Duodenal mucosa (tissue), 2 donors: ENCODE measurements around the gene BMS1.
"Not testable (repeated sequence)": the region's sequence is repeated elsewhere in the genome, so short reads cannot be mapped to it uniquely, and the experiment has no call there.

Source experiments
- H3K27ac ChIP-seq: one replicate; pipeline ENCODE4 v1.7.0; 2013; ENCODE audit warnings: low read depth, low read length
- H3K27me3 ChIP-seq, 2 donors: one replicate each; pipeline ENCODE4 v1.7.0; 2013; ENCODE audit warnings: low read length in 2 of 2, control low read depth in 1 of 2; ENCODE audit not compliant: insufficient read depth in 2 of 2, control insufficient read depth in 1 of 2
- H3K36me3 ChIP-seq, 2 donors: one replicate each; pipeline ENCODE4 v1.7.0; 2013; ENCODE audit warnings: low read length in 2 of 2, control low read depth in 1 of 2; ENCODE audit not compliant: insufficient read depth in 2 of 2, control insufficient read depth in 1 of 2
- H3K4me1 ChIP-seq, 2 donors: one replicate each; pipeline ENCODE4 v1.7.0; 2013; ENCODE audit warnings: low read length in 2 of 2, control low read depth in 1 of 2; ENCODE audit not compliant: insufficient read depth in 2 of 2, control insufficient read depth in 1 of 2
- H3K4me3 ChIP-seq, 2 donors: one replicate each; pipeline ENCODE4 v1.7.0; 2013; ENCODE audit warnings: low read length in 2 of 2, low read depth in 1 of 2
- H3K9ac ChIP-seq, 2 donors: one replicate each; pipeline ENCODE4 v1.7.0; 2013; ENCODE audit warnings: low read length in 2 of 2, low read depth in 1 of 2
- H3K9me3 ChIP-seq, 2 donors: one replicate each; pipeline ENCODE4 v1.7.0; 2013; ENCODE audit warnings: low read length in 2 of 2, control low read depth in 1 of 2; ENCODE audit not compliant: control insufficient read depth in 1 of 2

Gene BMS1

GRCh38 chr10:42782446-42783180 lies at the start of gene BMS1:
Gene BMS1 (plus strand): TSS chr10:42782795. CDS start chr10:42784395, 1,600 bp downstream.
- Histone ChIP-seq H3K27ac (peak within 1 kb of the TSS; percentile 82), H3K27me3 (no peaks in the 10 kb centered on the region), H3K4me1 (peaks cover 5 to 15% of the 10 kb centered on the region in 2 donors), H3K36me3 (peaks cover 10 to 31% of the 10 kb centered on the region in 2 donors), H3K9ac (peak within 1 kb of the TSS; percentile 75 to 83), H3K9me3 (no peaks in the 10 kb centered on the region), H3K4me3 (peak within 1 kb of the TSS; percentile 96 to 97)

- Histone ChIP-seq H3K27ac (no peak overlapping the region), H3K27me3 (no peaks in the 10 kb centered on the region), H3K36me3 (no peaks in the 10 kb centered on the region)
These were observed 48.1 kb upstream of the BMS1 start for GRCh38 chr10:42734536-42734935.

GRCh38 chr10:42738679-42739078 lies 43.9 kb upstream of the BMS1 start:
- H3K4me3 ChIP-seq: no peak overlapping the region
- H3K9me3 ChIP-seq: peaks cover 3 to 6% of the 10 kb centered on the region in 2 donors

More at GRCh38 chr10:42734536-42734935, 48.1 kb upstream of the BMS1 start:
- H3K9me3 ChIP-seq: no peaks in the 10 kb centered on the region
- H3K4me3 ChIP-seq: no peak overlapping the region
- H3K4me1 ChIP-seq: no peaks in the 10 kb centered on the region
- no peak overlapping the region for H3K9ac ChIP-seq

GRCh38 chr10:42741536-42741935 lies 41.1 kb upstream of the BMS1 start:
- not testable (repeated sequence) for H3K9me3 ChIP-seq, H3K27me3 ChIP-seq

More at GRCh38 chr10:42738679-42739078, 43.9 kb upstream of the BMS1 start:
- Histone ChIP-seq H3K36me3 (no peaks in the 10 kb centered on the region), H3K27ac (no peak overlapping the region), H3K27me3 (no peaks in the 10 kb centered on the region), H3K9ac (no peak overlapping the region), H3K4me1 (no peaks in the 10 kb centered on the region)

GRCh38 chr10:42743697-42744096 lies 38.9 kb upstream of the BMS1 start:
- H3K9me3 ChIP-seq: peaks cover 3 to 6% of the 10 kb centered on the region in 2 donors
- no peak overlapping the region for H3K27ac ChIP-seq

More at GRCh38 chr10:42741536-42741935, 41.1 kb upstream of the BMS1 start:
- H3K27ac ChIP-seq, H3K4me3 ChIP-seq, H3K9ac ChIP-seq, H3K36me3 ChIP-seq, H3K4me1 ChIP-seq: not testable (repeated sequence)

GRCh38 chr10:42744134-42744701 lies 38.4 kb upstream of the BMS1 start:
- no peaks in the 10 kb centered on the region for H3K4me1 ChIP-seq
- peaks cover 3 to 6% of the 10 kb centered on the region in 2 donors for H3K9me3 ChIP-seq
- H3K27me3 ChIP-seq: no peaks in the 10 kb centered on the region
- no peak overlapping the region for H3K4me3 ChIP-seq
- H3K36me3 ChIP-seq: no peaks in the 10 kb centered on the region
- H3K27ac ChIP-seq: no peak overlapping the region
- no peak overlapping the region for H3K9ac ChIP-seq

More at GRCh38 chr10:42743697-42744096, 38.9 kb upstream of the BMS1 start:
- Histone ChIP-seq H3K9ac (no peak overlapping the region), H3K4me3 (no peak overlapping the region), H3K27me3 (no peaks in the 10 kb centered on the region), H3K36me3 (no peaks in the 10 kb centered on the region), H3K4me1 (no peaks in the 10 kb centered on the region)

GRCh38 chr10:42753126-42753506 lies 29.5 kb upstream of the BMS1 start:
- H3K27ac ChIP-seq: no peak overlapping the region
- peaks cover 0 to 18% of the 10 kb centered on the region in 2 donors for H3K4me1 ChIP-seq
- peak overlapping the region; percentile 60 to 71 for H3K4me3 ChIP-seq
- no peak overlapping the region for H3K9ac ChIP-seq
- no peaks in the 10 kb centered on the region for H3K9me3 ChIP-seq
- peaks cover 30 to 40% of the 10 kb centered on the region in 2 donors for H3K27me3 ChIP-seq
- H3K36me3 ChIP-seq: no peaks in the 10 kb centered on the region

- H3K36me3 ChIP-seq: no peaks in the 10 kb centered on the region
- H3K4me3 ChIP-seq: peak overlapping the region; percentile 60 to 71
- peak overlapping the region in 1 of 2 donors; percentile 25 for H3K9ac ChIP-seq
- no peaks in the 10 kb centered on the region for H3K9me3 ChIP-seq
- H3K27me3 ChIP-seq: peaks cover 30 to 40% of the 10 kb centered on the region in 2 donors
- no peak overlapping the region for H3K27ac ChIP-seq
- peaks cover 0 to 18% of the 10 kb centered on the region in 2 donors for H3K4me1 ChIP-seq
These were observed 29.0 kb upstream of the BMS1 start for GRCh38 chr10:42753507-42754154.

- H3K4me1 ChIP-seq: peaks cover 0 to 18% of the 10 kb centered on the region in 2 donors
- H3K27ac ChIP-seq: no peak overlapping the region
- no peaks in the 10 kb centered on the region for H3K36me3 ChIP-seq
- H3K9me3 ChIP-seq: no peaks in the 10 kb centered on the region
- peaks cover 30 to 40% of the 10 kb centered on the region in 2 donors for H3K27me3 ChIP-seq
- H3K9ac ChIP-seq: peak overlapping the region in 1 of 2 donors; percentile 25
- H3K4me3 ChIP-seq: peak overlapping the region; percentile 60 to 71
These were observed 28.2 kb upstream of the BMS1 start for GRCh38 chr10:42754155-42755027.
